ENCODE measurements around the gene ZNHIT6. TPM values are rescaled to one million over a fixed set of nuclear protein-coding genes. Genes with fewer than 3 reads are reported as not detected.

Gene ZNHIT6
- polyA plus RNA-seq, 1 of the 3 experiments (the other 2 are of a cell fraction) = 7.7 TPM

GRCh38 chr1:85615586-85616363 is 92.5 kb downstream of the ZNHIT6 start:
- ChIA-PET CTCF (interaction anchor here (0.7 kb wide), 1 partner anchor 967 kb away, joined by 3 read pairs; no protein-coding TSS in a partner anchor), POLR2A (no interaction called here)
- no peak for DNase-seq
- 84% methylated on average over 23 of the region's 49 CpGs for WGBS (ENCODE audit: low lambda C conversion rate)
- TF ChIP-seq USF1 (IDR thresholded peaks at IDR 0.05; ENCODE audit: borderline replicate concordance, low read depth) (no peak), FOXM1 (IDR thresholded peaks at IDR 0.05; ENCODE audit: low read depth) (no peak), TCF12 (IDR thresholded peaks at IDR 0.05) (no peak), RAD21 (IDR thresholded peaks at IDR 0.05; ENCODE audit: low read length) (no peak), USF2 (IDR thresholded peaks at IDR 0.05; ENCODE audit: borderline replicate concordance, low read depth, low read length) (no peak), ELF1 (IDR thresholded peaks at IDR 0.05) (no peak), CTCF (IDR thresholded peaks at IDR 0.05) (no peak), REST (IDR thresholded peaks at IDR 0.05; ENCODE audit: low read depth, low read length) (no peak), SIN3A (IDR thresholded peaks at IDR 0.05; ENCODE audit: borderline replicate concordance, low read depth, low read length) (no peak), TAF1 (IDR thresholded peaks at IDR 0.05; ENCODE audit: borderline replicate concordance, low read depth, low read length) (no peak), YY1 (IDR thresholded peaks at IDR 0.05; ENCODE audit: low read depth) (no peak), GATA2 (CRISPR knock-in tag; IDR thresholded peaks at IDR 0.05) (no peak), FOSL2 (IDR thresholded peaks at IDR 0.05; ENCODE audit: borderline replicate concordance, low read depth) (no peak), NRF1 (IDR thresholded peaks at IDR 0.05; ENCODE audit: low read depth, low read length) (no peak), EZH2phosphoT487 (IDR thresholded peaks at IDR 0.05; ENCODE audit: borderline replicate concordance, low read depth) (no peak), FOXJ3 (CRISPR knock-in tag; IDR thresholded peaks at IDR 0.05) (no peak), PBX3 (IDR thresholded peaks at IDR 0.05) (no peak)
- H3K9ac ChIP-seq = no peak overlapping the region
- H3K27me3 ChIP-seq (ENCODE audit: insufficient read depth) = no peaks in the 10 kb centered on the region
- no peaks in the 10 kb centered on the region for H4K20me1 ChIP-seq (ENCODE audit: insufficient read depth)
- peaks cover 0 to 28% of the 10 kb centered on the region in 2 experiments; a peak in 3 of 4 replicates for H3K4me1 ChIP-seq (ENCODE audit: control insufficient read depth in 1 of 2, insufficient read depth in 2 of 2, low read depth in 1 of 2, low read length in 1 of 2)
- no peak overlapping the region for H2AFZ ChIP-seq (ENCODE audit: low read depth)
- H3K27ac ChIP-seq (ENCODE audit: low read depth in 2 of 2, low read length in 1 of 2) = no peak overlapping the region
- H3K36me3 ChIP-seq (replicated peaks in 1 of 2; ENCODE audit: control insufficient read depth in 1 of 2, insufficient read depth in 2 of 2, low read length in 1 of 2) = no peaks in the 10 kb centered on the region
- H3F3A ChIP-seq (replicated peaks; ENCODE audit: insufficient read depth) = peaks cover 29% of the 10 kb centered on the region
- H3K4me2 ChIP-seq = no peak overlapping the region
- no peak overlapping the region for H3K4me3 ChIP-seq (ENCODE audit: low read depth in 2 of 2, low read length in 1 of 2)
- no peaks in the 10 kb centered on the region for H3K9me2 ChIP-seq
- no peaks in the 10 kb centered on the region for H3K79me2 ChIP-seq (ENCODE audit: insufficient read depth)
- H3K9me3 ChIP-seq = no peaks in the 10 kb centered on the region

Measured in SK-N-SH (cell line).